ENCODE data around the gene GPI. TPM values are rescaled to one million over a fixed set of nuclear protein-coding genes. Genes with fewer than 3 reads are reported as not detected.

GPI gene
- total RNA-seq, 1 donor from 2014 or later: 192 TPM

DNA sequence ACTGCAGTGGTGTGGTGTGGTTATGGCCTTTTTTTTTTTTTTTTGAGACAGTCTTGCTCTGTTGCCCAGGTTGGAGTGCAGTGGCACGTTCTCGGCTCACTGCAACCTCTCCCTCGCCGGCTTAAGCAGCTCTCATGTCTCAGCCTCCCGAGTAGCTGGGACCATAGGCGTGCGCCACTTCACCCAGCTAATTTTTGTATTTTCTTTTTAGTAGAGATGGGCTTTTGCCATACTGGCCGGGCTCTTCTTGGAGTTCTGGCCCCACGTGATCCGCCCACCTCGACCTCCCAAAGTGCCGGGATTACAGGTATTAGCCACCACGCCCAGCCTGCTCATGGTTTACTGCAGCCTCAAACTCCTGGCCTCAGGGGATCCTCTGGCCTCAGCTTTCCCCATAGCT, 46.2 kb downstream of the GPI start:
- Mint-ChIP-seq H3K27ac (ENCODE audit: unreplicated experiment) (no peak overlapping the region), H3K27me3 (ENCODE audit: unreplicated experiment) (no peaks in the 10 kb centered on the region), H3K36me3 (ENCODE audit: unreplicated experiment) (peaks cover 11% of the 10 kb centered on the region), H3K9me3 (ENCODE audit: unreplicated experiment) (no peaks in the 10 kb centered on the region), H3K4me3 (ENCODE audit: unreplicated experiment) (no peak overlapping the region), H3K4me1 (ENCODE audit: unreplicated experiment) (no peaks in the 10 kb centered on the region)
- no peak for DNase-seq (ENCODE audit: extremely low spot score, unreplicated experiment)
- TF ChIP-seq, protein P1, sequence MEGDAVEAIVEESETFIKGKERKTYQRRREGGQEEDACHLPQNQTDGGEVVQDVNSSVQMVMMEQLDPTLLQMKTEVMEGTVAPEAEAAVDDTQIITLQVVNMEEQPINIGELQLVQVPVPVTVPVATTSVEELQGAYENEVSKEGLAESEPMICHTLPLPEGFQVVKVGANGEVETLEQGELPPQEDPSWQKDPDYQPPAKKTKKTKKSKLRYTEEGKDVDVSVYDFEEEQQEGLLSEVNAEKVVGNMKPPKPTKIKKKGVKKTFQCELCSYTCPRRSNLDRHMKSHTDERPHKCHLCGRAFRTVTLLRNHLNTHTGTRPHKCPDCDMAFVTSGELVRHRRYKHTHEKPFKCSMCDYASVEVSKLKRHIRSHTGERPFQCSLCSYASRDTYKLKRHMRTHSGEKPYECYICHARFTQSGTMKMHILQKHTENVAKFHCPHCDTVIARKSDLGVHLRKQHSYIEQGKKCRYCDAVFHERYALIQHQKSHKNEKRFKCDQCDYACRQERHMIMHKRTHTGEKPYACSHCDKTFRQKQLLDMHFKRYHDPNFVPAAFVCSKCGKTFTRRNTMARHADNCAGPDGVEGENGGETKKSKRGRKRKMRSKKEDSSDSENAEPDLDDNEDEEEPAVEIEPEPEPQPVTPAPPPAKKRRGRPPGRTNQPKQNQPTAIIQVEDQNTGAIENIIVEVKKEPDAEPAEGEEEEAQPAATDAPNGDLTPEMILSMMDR (IDR thresholded peaks at IDR 0.05): no peak

DNA sequence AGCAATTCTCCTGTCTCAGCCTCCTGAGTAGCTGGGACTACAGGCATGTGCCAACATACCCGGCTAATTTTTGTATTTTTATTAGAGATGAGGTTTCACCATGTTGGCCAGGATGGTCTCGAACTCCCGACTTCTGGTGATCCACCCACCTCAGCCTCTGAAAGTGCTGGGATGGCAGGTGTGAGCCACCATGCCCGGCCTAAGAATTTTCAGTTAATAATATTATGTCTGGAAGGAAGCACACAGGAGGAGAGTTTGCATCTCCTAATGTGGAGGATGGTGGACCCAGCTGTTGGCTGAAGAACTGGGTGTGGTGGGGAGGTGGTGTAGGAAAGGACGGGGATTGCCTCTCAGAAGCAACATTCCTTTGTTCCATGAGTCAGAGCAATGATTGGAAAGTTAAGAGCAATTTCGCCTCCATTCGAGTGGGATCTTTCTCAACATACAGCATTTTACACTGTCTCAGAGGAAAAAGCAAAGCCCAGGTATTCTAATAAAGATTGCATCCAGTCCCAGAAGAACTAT, 51.1 kb downstream of the GPI start:
- Mint-ChIP-seq H3K4me3 (ENCODE audit: unreplicated experiment) (no peak overlapping the region), H3K27me3 (ENCODE audit: unreplicated experiment) (no peaks in the 10 kb centered on the region), H3K36me3 (ENCODE audit: unreplicated experiment) (peaks cover 6% of the 10 kb centered on the region), H3K9me3 (ENCODE audit: unreplicated experiment) (no peaks in the 10 kb centered on the region), H3K4me1 (ENCODE audit: unreplicated experiment) (no peaks in the 10 kb centered on the region), H3K27ac (ENCODE audit: unreplicated experiment) (no peak overlapping the region)
- TF ChIP-seq, protein P1 (IDR thresholded peaks at IDR 0.05): no peak
- no peak for DNase-seq (ENCODE audit: extremely low spot score, unreplicated experiment)

DNA sequence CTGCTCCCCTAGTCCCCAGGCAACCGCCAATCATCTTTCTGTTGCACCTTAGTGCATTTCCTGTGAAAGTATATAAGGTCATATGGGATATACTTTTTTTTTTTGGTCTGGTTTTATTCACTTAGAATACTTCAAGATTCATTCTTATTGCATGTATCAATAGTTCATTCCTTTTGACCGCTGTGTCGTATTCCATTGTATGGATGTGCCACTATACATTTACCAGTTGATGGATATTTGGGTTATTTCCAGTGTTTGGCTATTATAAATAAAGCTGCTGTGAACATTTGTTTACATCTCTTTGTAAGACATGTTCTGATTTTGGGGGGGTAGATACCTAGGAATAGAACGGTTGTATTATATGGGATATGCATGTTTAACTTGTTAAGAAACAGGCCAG, 53.3 kb downstream of the GPI start:
- H3K27ac Mint-ChIP-seq (ENCODE audit: unreplicated experiment): no peak overlapping the region
- no peak overlapping the region for H3K4me3 Mint-ChIP-seq (ENCODE audit: unreplicated experiment)
- no peaks in the 10 kb centered on the region for H3K4me1 Mint-ChIP-seq (ENCODE audit: unreplicated experiment)
- TF ChIP-seq, protein P1 (IDR thresholded peaks at IDR 0.05): no peak
- no peaks in the 10 kb centered on the region for H3K27me3 Mint-ChIP-seq (ENCODE audit: unreplicated experiment)
- H3K36me3 Mint-ChIP-seq (ENCODE audit: unreplicated experiment): peaks cover 6% of the 10 kb centered on the region
- DNase-seq (ENCODE audit: extremely low spot score, unreplicated experiment): no peak
- H3K9me3 Mint-ChIP-seq (ENCODE audit: unreplicated experiment): no peaks in the 10 kb centered on the region

DNA sequence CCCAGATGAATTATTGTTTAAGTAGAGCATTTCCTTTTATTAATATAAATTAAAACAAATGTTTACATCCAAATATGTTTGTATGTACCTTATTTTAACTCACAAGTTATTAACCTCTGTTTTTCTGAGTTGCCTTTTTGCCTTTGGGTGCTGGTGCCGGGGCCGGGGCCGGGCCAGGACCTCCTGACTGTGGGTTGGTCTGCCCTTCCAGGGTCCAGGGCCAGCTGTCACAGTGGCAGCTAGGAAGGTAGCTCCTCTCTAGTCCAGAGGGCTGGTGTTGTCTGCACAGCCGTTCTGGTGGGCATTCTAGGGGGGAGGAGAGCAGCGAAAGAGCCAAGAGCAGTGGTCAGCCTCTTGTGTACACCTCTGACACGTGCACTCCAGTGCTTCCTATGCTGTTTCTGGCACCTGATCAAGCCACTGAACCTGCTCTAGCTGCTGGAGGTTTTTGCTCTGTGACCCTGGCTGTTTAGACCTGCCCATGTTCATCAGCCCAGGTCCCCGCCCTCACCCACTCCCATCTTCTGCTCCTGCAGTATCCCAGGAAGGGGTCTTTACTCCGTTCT, 61.2 kb downstream of the GPI start:
- Mint-ChIP-seq H3K4me3 (ENCODE audit: unreplicated experiment) (no peak overlapping the region), H3K27me3 (ENCODE audit: unreplicated experiment) (no peaks in the 10 kb centered on the region), H3K9me3 (ENCODE audit: unreplicated experiment) (no peaks in the 10 kb centered on the region), H3K36me3 (ENCODE audit: unreplicated experiment) (peaks cover 2% of the 10 kb centered on the region), H3K4me1 (ENCODE audit: unreplicated experiment) (peaks cover 23% of the 10 kb centered on the region), H3K27ac (ENCODE audit: unreplicated experiment) (no peak overlapping the region)
- TF ChIP-seq, protein P1 (IDR thresholded peaks at IDR 0.05): no peak
- DNase-seq (ENCODE audit: extremely low spot score, unreplicated experiment): no peak

DNA sequence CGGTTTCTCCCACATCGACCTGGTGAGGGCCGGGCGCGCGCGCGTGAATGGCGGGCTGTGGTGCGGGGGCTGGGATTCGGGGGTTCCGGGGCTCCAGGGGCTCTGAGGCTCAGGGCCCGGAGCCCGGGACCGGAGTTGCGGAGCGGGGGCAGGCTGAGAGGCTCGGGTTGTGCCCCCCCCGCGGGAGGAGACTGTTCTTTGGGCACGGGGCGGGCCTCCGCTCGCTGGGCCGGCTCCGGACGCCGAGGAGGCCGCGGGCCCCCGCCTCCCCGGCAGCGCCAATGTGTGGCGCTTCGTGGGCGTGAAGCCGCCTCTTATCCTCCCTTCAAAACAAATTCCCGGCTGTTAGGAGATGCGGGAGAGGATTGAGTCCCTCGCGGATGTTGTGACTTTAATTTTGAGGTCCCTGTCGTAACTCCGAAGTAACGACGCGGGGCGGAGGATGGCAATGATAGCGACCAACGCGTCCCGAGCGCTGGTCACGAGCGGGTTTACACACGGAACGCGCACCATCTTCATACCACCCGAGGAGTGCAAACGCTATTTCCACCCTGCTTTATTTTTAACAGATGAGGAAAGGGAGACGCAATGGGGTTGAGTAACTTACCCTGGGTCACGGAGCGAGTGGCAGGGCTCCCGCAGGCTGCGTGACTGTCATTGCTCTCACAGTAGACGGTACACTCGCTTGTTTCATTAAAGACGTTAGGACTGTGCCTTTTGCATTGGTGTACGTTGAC, 63.7 kb downstream of the GPI start:
- no peaks in the 10 kb centered on the region for H3K9me3 Mint-ChIP-seq (ENCODE audit: unreplicated experiment)
- peak overlapping the region; percentile 94 for H3K4me3 Mint-ChIP-seq (ENCODE audit: unreplicated experiment)
- no peaks in the 10 kb centered on the region for H3K27me3 Mint-ChIP-seq (ENCODE audit: unreplicated experiment)
- no peak for DNase-seq (ENCODE audit: extremely low spot score, unreplicated experiment)
- peaks cover 8% of the 10 kb centered on the region for H3K36me3 Mint-ChIP-seq (ENCODE audit: unreplicated experiment)
- TF ChIP-seq, protein P1 (IDR thresholded peaks at IDR 0.05): no peak
- H3K27ac Mint-ChIP-seq (ENCODE audit: unreplicated experiment): peak overlapping the region; percentile 89
- H3K4me1 Mint-ChIP-seq (ENCODE audit: unreplicated experiment): peaks cover 48% of the 10 kb centered on the region
